Gastroesophageal sphincter (tissue), 4 donors: ENCODE measurements around the gene C1orf198. TPM values are rescaled to one million over a fixed set of nuclear protein-coding genes. Genes with fewer than 3 reads are reported as not detected.
A peak's percentile ranks its signal among the peaks of the same experiment; 100 is the strongest.

Experiments
- ATAC-seq: fragments of 150-250 bp; one replicate; pipeline ENCODE4 v1.9.1; 2016; ENCODE audit warnings: mild to moderate bottlenecking, moderate library complexity
- H3K27ac ChIP-seq, 4 donors: fragments of 200-600 bp; sonication (generic) in 3 of 4; 1 replicate in 3 of 4; 2 replicates in 1 of 4; pipeline ENCODE4 v1.5.1; 2016 to 2019
- H3K27me3 ChIP-seq: fragments of 200-600 bp; sonication (generic); one replicate; pipeline ENCODE4 v1.5.1; 2019
- H3K36me3 ChIP-seq, 2 donors: fragments of 200-600 bp; sonication (generic); one replicate each; pipeline ENCODE4 v1.5.1; 2019; ENCODE audit warnings: control low read depth in 1 of 2
- H3K4me1 ChIP-seq, 3 donors: fragments of 200-600 bp; sonication (generic); 1 replicate in 2 of 3; 2 replicates in 1 of 3; pipeline ENCODE4 v1.5.1; 2016 to 2019; ENCODE audit warnings: control low read depth in 2 of 3
- H3K4me3 ChIP-seq, 2 donors: fragments of 200-600 bp; sonication (generic); one replicate each; pipeline ENCODE4 v1.5.1; 2019; ENCODE audit warnings: mild to moderate bottlenecking in 1 of 2, moderate library complexity in 1 of 2
- H3K9me3 ChIP-seq, 3 donors: fragments of 200-600 bp; sonication (generic); one replicate each; pipeline ENCODE4 v1.5.1; 2017 to 2019; ENCODE audit warnings: control low read depth in 2 of 3
- CTCF ChIP-seq, 4 experiments: fragments of 200-600 bp in 2 of 4; fragments of 450-650 bp in 2 of 4; sonication (generic) in 1 of 4; IDR thresholded peaks; one replicate each; pipeline ENCODE4 v1.5.1; 2017 to 2019; ENCODE audit warnings: antibody characterized with exemption in 4 of 4, mild to moderate bottlenecking in 2 of 4, moderate library complexity in 2 of 4
- EP300 ChIP-seq: sonication (generic); formaldehyde crosslinking; IDR thresholded peaks from one replicate; pipeline ENCODE4 v1.6.1; 2017; ENCODE audit warnings: antibody characterized with exemption, mild to moderate bottlenecking
- POLR2A ChIP-seq, 2 donors: fragments of 450-650 bp; IDR thresholded peaks; one replicate each; pipeline ENCODE4 v1.6.1; 2017; ENCODE audit warnings: antibody characterized with exemption in 2 of 2, mild to moderate bottlenecking in 2 of 2, moderate library complexity in 1 of 2
- POLR2AphosphoS5 ChIP-seq: sonication (generic); formaldehyde crosslinking; IDR thresholded peaks from one replicate; pipeline ENCODE4 v1.6.1; 2017; ENCODE audit warnings: antibody characterized with exemption
- WGBS, 2 donors: methylation state at CpG; one replicate each; pipeline ENCODE4 v1.1.5; 2018; ENCODE audit warnings: low coverage in 1 of 2; 5-methylcytosine and 5-hydroxymethylcytosine counted together
- total RNA-seq, 4 donors: library from RNA; depleted of rRNA; stranded (reverse); fragments of >200 nt; gene quantifications; one replicate each; pipeline ENCODE4 v1.1.0, GENCODE V29; 2016

The C1orf198 gene
- total RNA-seq, 4 donors from 2014 or later, result 115 to 219 (median 172) TPM

DNA sequence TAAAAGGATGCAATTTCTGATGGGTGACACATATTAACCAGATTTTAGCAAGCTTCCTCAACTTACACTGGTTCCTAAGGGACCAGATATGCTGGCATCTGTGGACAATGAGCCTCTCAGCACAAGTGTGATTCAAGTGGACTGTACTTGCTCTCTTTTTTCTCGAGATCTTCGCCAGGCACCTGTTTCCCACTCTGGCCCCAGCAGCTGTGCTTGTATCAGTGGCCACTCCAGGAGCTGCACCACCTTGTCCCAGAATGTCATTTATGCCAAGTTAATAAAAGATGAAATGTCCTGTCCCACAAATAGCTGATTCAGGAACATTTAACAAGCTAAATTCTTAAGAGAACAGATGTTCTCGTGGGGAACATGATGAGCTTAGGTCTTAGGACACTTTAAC lies 14.6 kb downstream of the C1orf198 start:
- H3K27me3 ChIP-seq, result no peaks in the 10 kb centered on the region
- no peak for ATAC-seq
- H3K36me3 ChIP-seq, result peaks cover 0 to 44% of the 10 kb centered on the region in 2 donors
- H3K4me3 ChIP-seq, result no peak overlapping the region
- H3K9me3 ChIP-seq, result no peaks in the 10 kb centered on the region
- peaks cover 12 to 89% (median 41%) of the 10 kb centered on the region in 3 donors for H3K4me1 ChIP-seq
- H3K27ac ChIP-seq, result no peak overlapping the region
- TF ChIP-seq POLR2A (IDR thresholded peaks at IDR 0.05) (no peak), CTCF (IDR thresholded peaks at IDR 0.05) (no peak), POLR2AphosphoS5 (no peak), EP300 (no peak)
- 76 to 86% methylated on average over 1 to 2 of the region's 3 CpGs for WGBS, 2 donors

- H3K27ac ChIP-seq, result no peak overlapping the region
- WGBS, 2 donors, result 94 to 100% methylated on average over 4 to 5 of the region's 8 CpGs
Measured at GRCh38 chr1:230852959-230853358, 15.4 kb downstream of the C1orf198 start.

DNA sequence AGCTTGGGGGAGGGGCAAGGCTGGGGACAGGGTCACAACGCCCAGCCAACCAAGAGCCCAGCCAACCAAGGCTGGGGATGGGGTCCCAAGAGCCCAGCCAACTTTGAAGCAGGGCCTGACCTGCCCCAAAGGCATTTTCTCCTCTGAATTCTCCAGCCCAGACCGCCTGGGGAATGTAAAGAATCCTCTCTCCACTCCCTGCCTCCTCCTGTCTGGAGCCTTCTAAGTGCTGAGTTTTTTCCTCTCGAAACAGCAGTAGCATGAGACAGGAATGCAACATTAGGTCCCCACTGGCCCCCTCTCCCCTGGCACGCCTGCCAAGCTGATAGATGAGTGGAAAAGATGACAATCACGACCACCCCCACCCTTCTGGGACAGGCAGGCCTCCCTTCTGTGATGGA lies 17.0 kb downstream of the C1orf198 start:
- peaks cover 0 to 44% of the 10 kb centered on the region in 2 donors for H3K36me3 ChIP-seq
- no peaks in the 10 kb centered on the region for H3K9me3 ChIP-seq
- no peak overlapping the region for H3K4me3 ChIP-seq
- peak overlapping the region in 3 of 4 donors; percentile 50 to 81 (median 75) for H3K27ac ChIP-seq
- TF ChIP-seq CTCF (IDR thresholded peaks at IDR 0.05) (no peak), POLR2A (IDR thresholded peaks at IDR 0.05) (no peak), POLR2AphosphoS5 (no peak), EP300 (no peak)
- H3K27me3 ChIP-seq, result no peaks in the 10 kb centered on the region
- peaks cover 12 to 80% (median 36%) of the 10 kb centered on the region in 3 donors for H3K4me1 ChIP-seq
- WGBS, 2 donors, result 24% methylated on average over 3 of the region's 5 CpGs; no CpG with 5 or more reads in 1 of the 2 donors
- no peak for ATAC-seq

More at GRCh38 chr1:230852959-230853358, 15.4 kb downstream of the C1orf198 start:
- Histone ChIP-seq H3K36me3 (peaks cover 0 to 44% of the 10 kb centered on the region in 2 donors), H3K4me1 (peaks cover 12 to 89% (median 44%) of the 10 kb centered on the region in 3 donors), H3K27me3 (no peaks in the 10 kb centered on the region), H3K9me3 (no peaks in the 10 kb centered on the region), H3K4me3 (no peak overlapping the region)
- no peak for ATAC-seq
- TF ChIP-seq EP300 (no peak), POLR2A (IDR thresholded peaks at IDR 0.05) (no peak), POLR2AphosphoS5 (no peak), CTCF (IDR thresholded peaks at IDR 0.05) (no peak)

GRCh38 chr1:230850547-230850946 lies 17.8 kb downstream of the C1orf198 start:
- Histone ChIP-seq H3K4me3 (no peak overlapping the region), H3K36me3 (peaks cover 0 to 43% of the 10 kb centered on the region in 2 donors), H3K4me1 (peaks cover 12 to 74% (median 36%) of the 10 kb centered on the region in 3 donors), H3K27me3 (no peaks in the 10 kb centered on the region), H3K27ac (peak overlapping the region in 3 of 4 donors; percentile 50 to 81 (median 75)), H3K9me3 (no peaks in the 10 kb centered on the region)
- no peak for TF ChIP-seq CTCF (IDR thresholded peaks at IDR 0.05)
- no peak for TF ChIP-seq EP300
- TF ChIP-seq POLR2AphosphoS5, result no peak
- TF ChIP-seq POLR2A (IDR thresholded peaks at IDR 0.05), result no peak
- 79 to 80% methylated on average over 1 to 4 of the region's 8 CpGs for WGBS, 2 donors
- ATAC-seq, result no peak
